ENCODE data around the gene PCCA. TPM values are rescaled to one million over a fixed set of nuclear protein-coding genes. Genes with fewer than 3 reads are reported as not detected.

The PCCA gene
- total RNA-seq, 2 donors from 2014 or later, result 19.6 to 38.6 TPM

GRCh38 chr13:100363285-100363711, 274.4 kb downstream of the PCCA start:
- H3K9me3 ChIP-seq, result no peaks in the 10 kb centered on the region
- no peak overlapping the region for H3K27ac ChIP-seq
- H3K27me3 ChIP-seq, result no peaks in the 10 kb centered on the region
- no peak for TF ChIP-seq CTCF (IDR thresholded peaks at IDR 0.05)
- no peak for DNase-seq (ENCODE audit: low spot score)
- no peaks in the 10 kb centered on the region for H3K36me3 ChIP-seq
- H3K4me1 ChIP-seq, result no peaks in the 10 kb centered on the region
- H3K4me3 ChIP-seq, result no peak overlapping the region

DNA sequence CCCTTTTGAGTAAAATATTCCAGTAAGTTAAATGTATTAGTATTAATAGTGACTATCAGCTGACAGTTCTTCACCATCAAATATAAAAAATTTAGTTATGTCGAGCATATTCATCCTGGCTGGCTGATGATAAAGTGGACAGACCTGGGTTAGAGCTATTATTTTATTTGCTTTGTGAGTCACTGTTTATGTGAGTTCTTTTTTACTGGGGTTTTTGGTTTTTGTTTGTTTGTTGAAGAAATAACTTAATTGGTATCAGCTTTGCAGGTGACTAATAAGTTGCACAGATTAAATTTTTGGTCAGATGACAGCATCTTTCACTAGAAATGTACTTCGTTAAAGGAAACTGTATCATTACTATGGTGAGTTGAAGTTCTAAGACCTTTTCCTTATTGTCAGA, 275.0 kb downstream of the PCCA start:
- no peak overlapping the region for H3K27ac ChIP-seq
- H3K4me1 ChIP-seq, result no peaks in the 10 kb centered on the region
- no peaks in the 10 kb centered on the region for H3K36me3 ChIP-seq
- no peak overlapping the region for H3K4me3 ChIP-seq
- no peak for TF ChIP-seq CTCF (IDR thresholded peaks at IDR 0.05)
- no peak for DNase-seq (ENCODE audit: low spot score)
- no peaks in the 10 kb centered on the region for H3K27me3 ChIP-seq
- no peaks in the 10 kb centered on the region for H3K9me3 ChIP-seq

- H3K4me1 ChIP-seq, result no peaks in the 10 kb centered on the region
- no peak overlapping the region for H3K4me3 ChIP-seq
- no peak for DNase-seq (ENCODE audit: low spot score)
- no peaks in the 10 kb centered on the region for H3K36me3 ChIP-seq
- H3K9me3 ChIP-seq, result no peaks in the 10 kb centered on the region
- H3K27me3 ChIP-seq, result no peaks in the 10 kb centered on the region
- H3K27ac ChIP-seq, result no peak overlapping the region
- no peak for TF ChIP-seq CTCF (IDR thresholded peaks at IDR 0.05)
Observed at GRCh38 chr13:100364591-100364990, 275.7 kb downstream of the PCCA start.

DNA sequence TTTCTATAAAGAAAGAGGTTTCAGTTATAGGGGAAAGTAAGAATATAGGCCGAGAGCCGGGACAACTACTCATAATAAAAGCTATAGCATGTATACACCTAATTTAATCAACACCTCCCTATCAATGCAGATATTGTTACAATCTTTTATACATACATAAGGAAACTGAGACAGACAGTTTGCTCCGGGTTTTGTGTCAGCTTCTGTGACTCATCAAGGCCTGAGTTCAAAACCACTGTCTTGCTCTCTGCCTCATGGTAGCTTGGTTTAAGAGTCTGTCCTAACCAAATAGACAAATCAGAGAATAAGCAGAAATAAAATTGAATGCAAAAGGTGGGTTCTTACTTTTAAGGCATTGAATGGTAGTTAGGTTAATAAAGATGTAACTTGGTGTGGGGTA, 276.8 kb downstream of the PCCA start:
- no peaks in the 10 kb centered on the region for H3K27me3 ChIP-seq
- H3K9me3 ChIP-seq, result no peaks in the 10 kb centered on the region
- H3K36me3 ChIP-seq, result no peaks in the 10 kb centered on the region
- H3K27ac ChIP-seq, result no peak overlapping the region
- no peak for TF ChIP-seq CTCF (IDR thresholded peaks at IDR 0.05)
- DNase-seq (ENCODE audit: low spot score), result no peak
- no peaks in the 10 kb centered on the region for H3K4me1 ChIP-seq
- no peak overlapping the region for H3K4me3 ChIP-seq

- Histone ChIP-seq H3K4me3 (no peak overlapping the region), H3K4me1 (no peaks in the 10 kb centered on the region), H3K9me3 (peaks cover 0 to 28% of the 10 kb centered on the region in 2 donors), H3K27ac (no peak overlapping the region), H3K27me3 (no peaks in the 10 kb centered on the region), H3K36me3 (no peaks in the 10 kb centered on the region)
- TF ChIP-seq CTCF (IDR thresholded peaks at IDR 0.05), result no peak
- DNase-seq (ENCODE audit: low spot score), result no peak
Observed at GRCh38 chr13:100378533-100378932, 289.6 kb downstream of the PCCA start.

DNA sequence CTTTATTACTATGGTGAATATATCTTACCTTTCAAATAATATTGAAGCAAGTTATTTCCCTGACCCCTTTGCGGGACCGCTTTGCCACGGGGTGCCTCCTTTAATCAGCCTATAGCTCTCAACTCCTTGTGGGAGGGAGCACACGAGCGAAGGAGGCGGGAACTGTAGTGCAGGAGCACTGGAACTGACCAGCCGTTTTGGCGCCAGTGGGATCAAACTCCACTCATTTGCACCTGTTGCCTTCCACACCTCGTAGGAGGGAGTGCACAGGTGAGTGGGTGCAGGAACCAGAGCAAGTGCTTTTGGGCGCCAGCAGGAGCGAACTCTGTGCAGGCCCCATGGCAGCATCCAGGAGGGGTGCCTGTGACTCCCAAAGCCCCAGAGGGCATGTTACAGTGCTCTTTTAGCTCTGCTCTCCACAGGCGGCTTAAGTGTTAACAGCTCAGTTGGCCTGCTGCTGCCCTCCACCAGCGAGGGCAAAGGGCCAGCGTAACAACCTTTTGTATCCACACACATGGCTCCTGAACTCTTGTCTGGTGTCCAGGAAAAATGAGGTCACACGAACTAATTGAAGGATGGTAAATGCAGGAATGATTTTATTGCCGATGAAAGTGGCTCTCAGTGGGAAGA, 292.8 kb downstream of the PCCA start:
- H3K27me3 ChIP-seq, result no peaks in the 10 kb centered on the region
- no peak for DNase-seq (ENCODE audit: low spot score)
- H3K27ac ChIP-seq, result no peak overlapping the region
- no peaks in the 10 kb centered on the region for H3K36me3 ChIP-seq
- H3K4me1 ChIP-seq, result no peaks in the 10 kb centered on the region
- H3K9me3 ChIP-seq, result peaks cover 0 to 14% of the 10 kb centered on the region in 2 donors
- H3K4me3 ChIP-seq, result no peak overlapping the region
- TF ChIP-seq CTCF (IDR thresholded peaks at IDR 0.05), result no peak
